Stimulated activated CD4-positive, alpha-beta T cell treated with anti-CD3 and anti-CD28 coated beads, Interleukin-1b, Interleukin-23, amount 100 ng/mL, for 4 hours (primary cell): ENCODE measurements around the gene ETS1.

Source experiments
- DNase-seq, 2 donors: peaks; one replicate each; pipeline ENCODE4 v3.0.0-alpha.2; 2020; ENCODE audit warnings: low read depth in 2 of 2

ETS1 gene

DNA sequence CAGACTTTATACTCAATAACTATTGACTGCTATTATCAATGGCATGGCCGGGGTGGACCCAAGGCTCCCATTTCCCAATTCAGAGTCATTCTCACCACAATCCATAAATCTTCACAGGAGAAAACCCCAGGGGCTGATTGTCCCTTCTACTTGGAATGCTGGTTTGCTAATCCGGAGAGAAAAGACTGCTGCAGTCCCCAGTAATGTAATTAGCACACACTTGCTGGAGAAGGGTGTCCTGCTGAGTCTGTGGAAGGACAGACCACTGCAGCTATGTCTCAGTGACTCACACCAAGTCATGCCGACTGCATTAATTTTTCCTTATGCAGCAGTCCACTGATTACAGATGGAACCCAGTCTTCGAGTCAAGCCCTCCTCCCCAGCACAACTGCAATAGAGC, 5.9 kb upstream of the ETS1 start:
- no peak for DNase-seq

DNA sequence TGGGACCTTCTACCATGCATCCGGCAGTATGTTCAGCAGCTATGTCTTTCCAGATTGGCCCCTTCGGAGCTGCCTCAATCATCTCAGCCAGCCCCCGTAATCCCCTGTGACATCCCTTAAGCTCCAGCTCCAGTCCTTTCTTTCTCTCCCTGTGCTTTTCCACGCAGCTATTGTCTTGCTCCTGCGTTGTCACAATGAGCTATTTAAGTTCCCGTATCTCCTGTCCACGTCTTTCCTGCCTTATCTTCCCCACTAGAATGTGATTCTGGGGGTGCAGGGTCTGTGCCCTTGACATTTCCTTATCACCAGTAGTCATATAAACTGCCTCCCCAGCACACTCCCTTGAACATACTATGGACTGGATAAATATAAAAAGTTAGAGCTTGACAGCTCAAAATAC, 5.1 kb upstream of the ETS1 start:
- no peak for DNase-seq

DNA sequence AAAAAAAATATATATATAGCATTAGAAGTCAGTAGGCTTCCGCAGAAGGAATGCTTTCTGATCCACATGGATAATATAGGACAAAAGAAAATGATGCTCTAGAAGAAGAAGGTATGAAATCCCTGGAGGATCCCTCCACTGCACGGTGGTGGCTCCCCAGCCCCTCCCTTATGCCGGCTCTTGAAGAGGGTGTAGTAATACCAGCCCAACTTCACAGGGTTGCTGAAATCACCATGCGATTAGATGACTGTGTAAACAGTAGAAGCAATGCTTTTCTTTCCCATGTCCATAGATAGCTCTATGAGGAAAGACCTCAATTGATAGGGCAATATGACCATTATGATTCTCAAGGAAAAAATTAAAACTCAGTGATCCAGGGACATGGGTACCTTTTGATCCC, 3.2 kb upstream of the ETS1 start:
- no peak for DNase-seq

DNA sequence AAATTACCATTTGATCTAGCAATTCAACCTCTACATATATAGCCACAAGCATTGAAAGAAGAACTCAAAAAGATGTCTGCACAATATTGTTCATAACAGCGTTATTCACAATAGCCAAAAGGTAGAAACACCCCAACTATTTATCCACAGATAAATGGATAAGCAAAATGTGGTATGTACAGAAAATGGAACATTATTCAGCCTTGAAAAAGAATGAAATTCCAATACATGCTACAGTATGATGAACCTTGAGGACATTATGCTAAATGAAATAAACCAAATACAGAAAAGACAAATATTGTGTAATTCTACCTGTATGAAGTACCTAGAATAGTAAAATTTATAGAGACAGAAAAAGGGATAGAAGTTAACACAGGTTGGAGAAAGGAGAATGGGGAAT, 2.6 kb upstream of the ETS1 start:
- no peak for DNase-seq

DNA sequence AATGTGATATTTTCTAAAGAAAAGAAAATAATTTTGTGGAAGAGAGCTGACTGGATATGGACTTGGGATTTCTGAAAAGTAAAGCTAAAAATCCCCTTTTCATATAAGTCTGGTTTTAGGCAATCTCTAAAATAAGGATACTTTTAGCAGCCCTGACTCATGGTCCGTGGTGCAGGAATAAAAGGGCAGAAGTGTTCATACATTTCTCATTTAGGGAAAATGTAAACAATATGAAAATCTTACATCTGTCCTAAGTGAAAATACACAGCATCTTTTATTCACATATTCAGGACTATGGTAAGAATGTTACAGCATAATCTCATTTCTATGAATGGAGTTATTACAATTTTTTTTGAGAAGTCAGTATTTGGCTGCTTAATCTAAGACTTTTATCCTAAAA, 735 bp upstream of the ETS1 start:
- DNase-seq = no peak

DNA sequence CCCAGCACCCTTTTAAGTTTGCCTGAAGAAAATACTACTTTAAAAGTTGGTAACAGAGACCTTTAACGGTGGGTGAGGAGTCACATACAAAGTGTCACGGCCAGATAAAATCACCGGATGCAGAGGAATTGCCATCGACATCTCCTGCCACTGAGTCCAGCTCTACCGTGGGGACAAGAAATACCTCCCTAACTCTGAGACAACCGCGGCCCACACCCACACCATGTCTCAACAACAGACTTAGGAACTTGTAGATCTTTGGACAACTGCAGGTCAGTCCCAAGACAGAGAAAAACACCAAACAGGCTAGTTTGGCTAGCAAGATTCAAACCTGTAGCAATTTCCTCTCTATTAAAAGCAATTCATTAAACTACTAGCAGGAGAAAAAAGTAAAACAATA, 669 bp downstream of the ETS1 start:
- DNase-seq = no peak

DNA sequence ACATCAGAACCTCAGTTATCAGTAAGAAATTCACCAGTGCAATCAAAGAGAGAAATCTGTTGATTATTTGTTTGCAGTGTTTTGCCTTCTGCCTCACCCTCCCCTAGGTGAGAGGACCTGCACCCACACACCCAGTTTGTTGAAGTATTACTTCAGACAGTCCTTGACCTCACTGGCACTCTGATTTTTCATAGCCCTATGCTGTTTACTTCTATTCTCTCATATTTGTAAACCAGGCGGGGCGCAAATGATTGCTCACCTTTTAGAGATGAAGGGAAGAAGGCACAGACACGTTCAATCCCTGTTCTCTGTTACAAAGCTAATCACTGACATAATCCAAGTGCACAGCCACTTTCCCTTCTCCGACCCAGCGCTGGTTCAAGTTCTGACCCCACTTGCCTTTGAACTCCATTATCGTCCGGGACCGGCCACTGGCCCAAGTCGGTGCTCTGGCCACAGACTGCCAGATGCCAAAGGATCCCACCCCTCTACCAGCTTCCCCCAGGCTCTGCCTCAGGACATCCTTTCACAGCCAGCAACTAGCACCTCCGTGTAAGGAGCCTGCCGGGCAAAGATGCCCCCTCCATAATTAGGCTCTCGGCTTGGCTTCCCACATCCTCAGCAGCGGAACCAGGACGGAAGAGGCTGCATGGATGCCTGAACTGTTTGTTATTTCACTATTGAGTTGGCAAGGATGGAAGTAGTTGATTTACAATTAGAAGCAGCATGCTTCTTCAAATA, 1.7 kb downstream of the ETS1 start:
- no peak for DNase-seq

DNA sequence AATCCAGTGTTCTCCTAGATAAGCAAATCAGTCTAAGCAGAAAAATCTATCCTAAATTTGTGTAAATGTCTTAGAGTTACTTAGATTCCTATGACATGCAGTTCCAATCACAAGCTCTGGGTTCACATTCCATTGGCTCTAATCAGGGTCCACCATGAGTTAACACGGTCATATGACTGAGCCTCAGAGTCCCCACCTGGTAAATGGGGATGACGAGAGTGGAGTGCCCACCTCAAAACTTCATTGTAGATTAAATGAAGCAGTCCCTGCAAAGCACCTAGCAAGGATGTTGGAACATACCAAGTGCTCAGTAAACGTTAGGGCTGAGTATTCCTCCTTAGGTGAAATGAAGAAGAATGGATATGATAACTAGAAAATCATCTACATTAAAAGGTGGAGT, 3.1 kb downstream of the ETS1 start:
- DNase-seq = no peak

DNA sequence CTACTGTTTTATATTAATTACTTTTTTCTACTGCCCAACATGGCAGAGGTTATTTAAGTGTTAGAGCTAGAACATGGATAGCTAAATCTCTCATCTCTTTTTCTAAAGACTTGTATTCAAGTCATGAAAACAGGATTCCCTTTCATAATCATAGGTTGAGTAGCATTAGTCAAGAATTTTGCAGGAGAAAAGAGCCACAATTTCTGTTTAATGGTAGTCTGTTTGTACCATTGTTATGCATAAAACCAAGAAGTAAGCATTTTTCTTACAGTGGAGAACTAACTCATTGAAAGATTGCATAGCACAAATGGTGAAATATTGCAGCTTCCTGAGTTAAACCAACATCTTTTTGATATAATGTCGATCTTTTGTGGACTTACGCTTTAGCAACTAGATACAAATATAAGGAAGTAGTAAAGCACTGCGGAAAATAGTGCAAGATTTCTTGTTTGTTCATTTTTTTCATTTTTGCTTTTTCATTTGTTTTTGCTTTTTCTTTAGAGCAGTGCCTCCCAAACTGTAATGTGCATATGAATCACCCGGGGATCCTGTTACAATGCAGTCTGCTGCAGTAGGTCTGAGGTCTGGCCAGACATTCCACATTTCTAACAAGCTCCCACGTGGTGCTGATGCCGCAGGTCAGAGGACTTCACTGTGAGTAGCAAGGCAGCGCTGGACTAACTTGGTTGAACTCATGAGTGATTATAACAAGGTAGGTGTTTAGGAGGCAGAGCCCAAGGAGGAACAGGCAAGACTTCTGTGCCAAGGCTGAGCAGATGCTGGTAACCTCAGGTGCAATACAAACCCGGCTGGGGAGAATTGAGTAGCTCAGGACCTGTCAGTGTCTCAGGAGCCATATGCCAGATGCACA, 4.6 kb downstream of the ETS1 start:
- DNase-seq = no peak

DNA sequence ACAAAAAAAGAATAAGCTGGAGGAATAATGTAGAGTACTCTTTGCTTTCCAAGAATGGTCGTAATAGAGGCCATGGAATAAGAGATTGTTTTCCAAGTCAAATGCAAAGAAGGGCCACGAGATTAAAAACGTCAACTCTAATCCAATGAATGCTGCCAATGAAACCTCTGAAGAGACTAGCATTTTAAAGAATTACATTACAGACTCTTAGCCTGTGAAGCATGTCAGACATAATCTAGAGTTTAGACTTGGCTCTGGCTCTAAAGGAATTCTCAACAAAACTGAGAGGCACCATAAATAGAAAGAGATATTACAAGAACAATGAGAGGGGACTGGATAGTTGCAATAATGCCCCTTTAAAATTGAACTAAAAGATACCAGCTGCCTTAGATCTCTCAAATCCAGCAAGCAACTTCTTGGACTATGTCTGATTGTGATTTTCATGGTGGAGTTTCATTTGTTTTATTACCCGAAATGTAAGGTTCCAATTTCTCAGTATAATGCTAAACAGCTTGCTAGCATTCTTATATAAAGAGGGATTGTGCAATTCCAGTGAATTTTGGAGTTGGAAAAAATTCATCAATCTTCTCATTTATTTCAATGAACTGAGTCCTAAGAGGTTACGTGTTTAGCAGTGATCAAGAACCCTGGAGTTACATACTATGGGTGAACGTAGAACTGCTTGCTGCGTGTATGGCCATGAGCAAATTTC, 5.6 kb downstream of the ETS1 start:
- DNase-seq = no peak

DNA sequence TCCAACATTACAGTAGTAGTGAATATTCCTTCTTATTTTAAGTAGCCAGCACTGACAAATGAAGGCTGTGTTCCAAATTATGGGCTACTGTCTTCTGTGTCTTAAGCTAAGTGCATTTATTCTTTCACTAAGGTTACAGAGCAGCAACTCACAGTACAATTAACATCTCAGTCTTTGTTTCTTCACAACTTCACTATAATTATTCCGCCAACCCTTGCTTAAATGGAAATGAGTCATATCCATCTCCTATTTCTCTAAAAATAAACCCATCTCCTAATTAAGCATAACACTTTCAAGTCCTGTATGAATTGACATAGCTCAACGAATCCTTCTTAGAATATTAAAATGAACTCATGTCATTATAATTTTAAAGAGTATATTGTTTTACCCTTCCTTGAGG, 6.7 kb downstream of the ETS1 start:
- no peak for DNase-seq

DNA sequence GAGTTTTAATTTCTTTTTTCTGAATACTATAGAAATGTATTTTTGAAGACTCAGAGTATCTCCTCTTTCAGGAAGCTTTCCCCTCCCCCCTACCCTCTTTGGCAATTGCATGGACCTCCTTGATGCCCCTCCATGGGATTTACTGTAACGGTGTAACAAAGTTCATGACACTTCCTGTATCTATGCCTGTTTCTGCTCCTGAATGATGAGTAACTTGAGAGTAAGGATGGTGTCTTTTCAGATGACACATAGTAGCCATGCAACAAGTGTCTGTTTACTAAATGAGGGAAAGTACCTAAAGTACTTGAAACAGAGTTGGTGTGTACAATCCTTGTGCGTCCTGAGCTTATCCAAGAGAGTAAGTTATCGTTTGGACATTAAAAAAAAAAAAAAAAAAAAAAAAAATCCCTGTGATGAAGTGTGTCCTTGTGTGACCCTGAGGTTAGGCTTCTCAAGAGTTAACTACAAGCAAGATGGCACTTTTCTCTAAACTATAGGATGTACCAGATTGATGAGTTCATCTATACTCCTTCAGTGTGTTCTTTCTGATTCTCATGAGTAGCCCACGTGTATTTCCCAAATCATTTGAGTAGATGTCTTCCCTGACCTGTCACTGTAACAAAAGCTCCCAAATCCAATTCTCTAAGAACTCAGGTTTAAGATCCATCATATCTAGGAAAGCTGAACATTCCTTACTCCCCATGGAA, 7.4 kb downstream of the ETS1 start:
- no peak for DNase-seq

DNA sequence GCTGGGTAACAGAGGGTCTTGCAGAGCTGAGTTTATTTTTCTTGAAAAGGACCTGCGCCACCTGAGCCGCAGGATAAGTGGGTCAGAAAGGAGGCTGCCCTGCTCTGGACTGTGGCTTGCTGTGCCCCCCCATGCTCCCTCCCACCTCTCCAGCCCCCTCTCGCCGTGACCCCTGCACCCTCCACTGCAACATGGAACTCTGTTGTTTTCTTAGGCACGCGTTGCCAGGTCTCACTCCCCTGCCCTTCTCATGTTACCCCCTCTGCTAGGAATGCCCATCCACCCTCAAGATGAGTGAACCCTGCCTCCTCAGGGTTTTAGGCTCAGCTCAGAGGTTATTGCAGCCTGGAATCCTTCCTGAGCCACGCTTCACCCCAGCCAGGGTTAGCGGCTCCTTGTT, 10.8 kb downstream of the ETS1 start:
- DNase-seq = no peak

DNA sequence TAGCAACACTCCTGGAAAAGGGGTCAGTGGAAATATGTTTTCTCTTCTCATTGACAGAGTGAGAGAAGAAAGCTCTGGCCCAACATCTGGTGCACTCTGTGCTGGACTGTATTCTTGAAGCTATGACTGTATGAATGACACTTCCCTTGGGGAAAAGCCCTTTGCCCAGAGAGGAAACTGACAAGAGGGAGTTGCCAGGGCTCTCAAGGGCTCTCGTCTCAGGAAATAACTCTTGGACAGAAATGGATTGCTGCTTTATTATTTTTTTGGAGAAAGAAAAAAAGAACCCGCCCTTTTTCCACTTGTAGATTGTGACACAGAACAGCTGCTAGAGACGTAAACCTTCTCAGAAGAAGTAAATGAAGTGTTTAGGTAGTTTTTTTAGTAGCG, 11.4 kb downstream of the ETS1 start:
- DNase-seq = no peak

DNA sequence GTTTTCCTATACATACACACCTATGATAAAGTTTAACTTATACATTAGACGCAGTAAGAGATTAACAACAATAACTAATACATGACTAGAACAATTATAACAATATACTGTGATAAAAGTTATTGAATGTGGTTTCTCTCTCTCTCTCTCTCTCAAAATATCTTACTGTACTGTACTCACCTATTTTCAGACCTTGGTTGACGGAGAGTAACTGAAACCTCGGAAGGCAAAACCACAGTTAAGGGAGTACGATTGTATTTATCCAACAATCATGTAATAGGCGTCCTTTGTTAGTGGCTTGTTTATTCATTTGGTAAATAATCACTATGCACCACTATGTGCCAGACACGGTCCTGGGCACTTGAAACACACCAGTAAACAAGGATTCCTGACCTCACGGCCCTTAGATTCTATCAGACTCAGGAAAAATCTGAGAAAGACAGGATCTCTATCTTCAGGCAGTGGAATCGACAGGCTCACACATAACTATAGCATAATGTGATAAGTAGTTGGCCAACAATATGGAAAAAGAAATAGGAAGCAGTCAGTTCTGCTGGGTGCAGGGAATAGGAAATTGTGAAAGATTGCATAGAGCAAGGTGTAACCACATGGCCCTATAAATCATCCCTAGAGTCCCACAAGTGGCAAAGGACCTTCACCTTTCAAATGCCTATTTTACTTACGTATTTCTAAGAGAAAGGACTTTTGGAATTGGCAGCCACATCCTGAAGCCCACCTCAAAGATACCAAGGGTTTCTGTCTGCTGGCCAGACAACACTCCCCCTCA, 12.0 kb downstream of the ETS1 start:
- DNase-seq = no peak

DNA sequence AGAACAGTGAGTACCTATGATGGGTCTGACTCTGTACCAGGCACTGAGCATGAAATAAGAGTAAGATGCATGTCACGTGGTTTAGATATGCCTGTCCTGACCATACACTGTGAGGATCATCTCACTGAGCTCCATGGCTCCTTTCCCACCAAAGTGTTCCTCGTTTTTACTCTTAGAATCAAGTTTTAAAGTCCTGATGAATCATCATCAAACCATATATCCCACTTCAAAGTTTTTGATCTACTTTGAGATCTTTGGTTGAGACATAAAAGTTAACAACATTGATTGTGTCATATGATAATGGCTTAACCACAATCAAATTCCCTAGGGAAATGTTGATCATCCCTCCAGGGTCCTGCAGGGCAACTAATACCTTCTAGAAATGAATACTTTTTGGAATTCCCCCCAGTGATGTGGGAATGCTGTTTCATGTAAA, 12.8 kb downstream of the ETS1 start:
- DNase-seq = no peak

DNA sequence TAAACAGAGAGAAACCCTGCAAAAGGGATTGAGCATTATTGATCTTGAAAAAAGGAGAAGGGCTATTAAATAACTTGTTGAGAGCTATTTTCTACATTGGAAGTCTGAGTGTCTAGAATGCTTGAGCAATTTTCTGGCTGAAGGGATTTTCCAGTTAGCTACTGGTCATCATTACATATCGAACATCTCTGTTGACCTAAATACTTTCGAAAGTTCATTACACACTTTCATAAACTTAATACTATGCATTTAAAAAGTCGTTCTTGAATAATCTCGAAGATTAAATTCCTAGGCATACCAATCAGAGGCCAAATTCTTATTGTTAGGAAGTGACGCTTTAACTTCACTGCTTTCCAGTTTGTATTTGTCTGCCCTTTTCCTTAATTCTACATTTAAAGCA, 13.7 kb downstream of the ETS1 start:
- no peak for DNase-seq

DNA sequence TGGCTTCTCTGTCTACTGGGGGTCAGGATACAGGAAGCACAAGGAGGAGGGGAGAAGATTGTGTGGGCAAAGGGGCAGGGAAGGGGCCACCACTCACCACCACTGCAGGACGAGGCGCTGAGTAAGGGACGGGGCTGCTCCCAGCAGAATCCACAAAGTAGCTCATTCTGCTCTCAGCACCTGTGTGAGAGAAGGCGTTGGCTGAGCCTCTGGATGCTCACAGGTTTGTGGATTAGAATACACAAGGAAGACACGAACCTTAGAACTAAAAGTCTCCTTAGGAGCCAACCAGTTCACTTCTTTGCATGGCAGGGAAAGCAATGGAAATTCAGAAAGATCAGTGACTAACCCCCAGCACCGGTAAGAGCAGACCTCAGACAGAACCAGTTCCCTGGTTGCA, 14.4 kb downstream of the ETS1 start:
- DNase-seq = no peak

DNA sequence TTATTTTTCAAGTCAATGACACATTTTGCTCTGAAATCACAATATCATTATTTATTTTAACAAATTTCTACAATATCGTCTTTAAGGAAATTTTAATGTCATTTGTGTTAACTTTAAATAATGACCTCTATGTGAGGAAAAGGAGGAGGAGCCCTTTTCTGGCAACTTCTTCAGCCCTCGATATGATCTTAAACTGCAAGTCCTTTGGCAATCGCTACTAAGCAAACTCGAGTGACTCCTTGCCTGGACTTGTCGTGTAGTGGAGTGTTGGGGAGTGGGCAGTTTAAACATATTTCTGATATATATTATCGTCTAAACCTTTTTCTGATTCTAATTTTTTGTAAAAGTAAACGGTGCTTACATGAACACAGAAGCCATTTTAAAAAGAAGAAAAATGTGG, 16.7 kb downstream of the ETS1 start:
- DNase-seq = no peak

DNA sequence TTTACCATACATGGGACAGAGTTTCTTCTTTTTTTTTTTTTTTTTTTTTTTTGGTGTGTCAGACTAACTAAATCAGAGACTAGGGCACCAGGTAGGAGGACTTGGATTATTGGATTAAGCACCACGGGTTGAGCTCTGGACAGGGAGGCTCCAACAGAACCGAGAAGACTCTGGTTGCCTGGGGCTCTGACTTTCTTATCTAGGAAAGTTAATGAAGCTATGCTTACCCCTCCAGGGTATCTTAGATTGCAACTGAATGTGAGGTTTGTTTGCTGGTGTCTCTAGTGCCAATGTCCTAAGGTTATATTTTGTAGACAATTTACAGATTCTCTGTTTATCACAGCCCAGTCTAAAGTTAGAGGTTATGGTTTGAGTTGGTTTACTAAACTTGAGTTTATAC, 18.1 kb downstream of the ETS1 start:
- no peak for DNase-seq

DNA sequence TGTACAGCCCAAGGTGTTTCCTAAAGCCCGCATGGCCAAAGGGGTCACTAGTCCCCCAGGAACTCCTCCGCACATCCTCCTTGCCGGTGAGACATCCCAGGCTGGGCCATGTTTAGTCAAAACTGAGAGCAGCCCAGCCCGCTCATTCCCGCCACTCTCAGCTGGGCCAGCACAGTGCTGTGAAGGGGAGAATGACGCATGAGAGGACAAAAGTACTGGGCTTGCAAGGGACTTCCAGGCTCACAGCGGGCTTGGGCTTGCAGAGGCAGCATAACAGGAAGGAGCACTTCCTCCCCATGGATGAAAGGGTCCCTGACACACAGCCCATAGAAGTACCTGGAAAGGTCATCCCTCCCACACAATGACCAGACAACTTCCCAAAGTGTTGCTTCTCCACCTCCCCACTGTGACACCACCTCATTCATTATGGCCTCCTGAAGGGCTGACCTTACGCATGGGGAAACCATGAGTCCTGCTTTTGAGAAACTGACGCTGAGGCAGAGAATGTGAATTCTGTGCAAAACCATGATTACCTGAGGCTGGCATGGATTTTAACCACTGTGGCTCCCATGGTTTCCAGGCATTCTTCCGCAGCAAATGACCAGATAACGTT, 19.1 kb downstream of the ETS1 start:
- DNase-seq = no peak
